ENCODE data around the gene DCDC2C. TPM values are rescaled to one million over a fixed set of nuclear protein-coding genes. Genes with fewer than 3 reads are reported as not detected.

Gene DCDC2C
- polyA plus RNA-seq, 1 donor = 0.33 TPM

- Histone ChIP-seq H3K36me3 (ENCODE audit: control insufficient read depth, insufficient read depth, low read length) (no peaks in the 10 kb centered on the region), H3K4me3 (ENCODE audit: low read length) (no peak overlapping the region), H3K9me3 (ENCODE audit: control insufficient read depth, low read depth, low read length) (no peaks in the 10 kb centered on the region), H3K4me1 (ENCODE audit: control insufficient read depth, insufficient read depth, low read length) (no peaks in the 10 kb centered on the region), H3K27ac (ENCODE audit: low read length) (no peak overlapping the region), H3K27me3 (ENCODE audit: control insufficient read depth, insufficient read depth, low read length) (no peaks in the 10 kb centered on the region)
- DNase-seq = no peak
- 80% methylated on average over 3 of the region's 4 CpGs for WGBS (ENCODE audit: insufficient coverage, low lambda C conversion rate)
Observed at GRCh38 chr2:3876221-3876620, 172.8 kb downstream of the DCDC2C start.

DNA sequence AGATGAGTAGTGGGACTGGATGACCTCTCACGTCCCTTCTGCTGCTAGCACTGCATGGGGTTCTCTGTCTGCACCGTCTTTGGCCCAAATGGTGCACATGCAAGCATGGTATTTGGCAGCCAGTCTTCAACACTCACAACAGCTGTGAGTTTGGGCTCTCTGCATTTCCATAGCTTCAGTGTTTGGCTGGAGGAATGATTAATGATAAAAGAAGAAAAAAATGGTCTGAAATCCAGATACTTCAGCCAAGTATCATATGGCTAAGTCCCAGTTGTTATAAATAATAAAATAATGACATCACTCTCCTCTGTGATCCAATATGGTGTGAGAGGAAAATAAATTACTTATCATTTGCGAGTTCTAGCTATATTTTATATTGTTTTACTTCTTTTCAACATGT lies 173.3 kb downstream of the DCDC2C start:
- Histone ChIP-seq H3K27me3 (ENCODE audit: control insufficient read depth, insufficient read depth, low read length) (no peaks in the 10 kb centered on the region), H3K4me1 (ENCODE audit: control insufficient read depth, insufficient read depth, low read length) (no peaks in the 10 kb centered on the region), H3K4me3 (ENCODE audit: low read length) (no peak overlapping the region), H3K27ac (ENCODE audit: low read length) (no peak overlapping the region), H3K36me3 (ENCODE audit: control insufficient read depth, insufficient read depth, low read length) (no peaks in the 10 kb centered on the region), H3K9me3 (ENCODE audit: control insufficient read depth, low read depth, low read length) (no peaks in the 10 kb centered on the region)
- 67% methylated on average over 1 of the region's 3 CpGs for WGBS (ENCODE audit: insufficient coverage, low lambda C conversion rate)
- DNase-seq = peak in 1 of 2 donors; percentile 7

GRCh38 chr2:3885629-3886628 lies 182.6 kb downstream of the DCDC2C start:
- no peaks in the 10 kb centered on the region for H3K4me1 ChIP-seq (ENCODE audit: control insufficient read depth, insufficient read depth, low read length)
- H3K27ac ChIP-seq (ENCODE audit: low read length) = no peak overlapping the region
- no peaks in the 10 kb centered on the region for H3K36me3 ChIP-seq (ENCODE audit: control insufficient read depth, insufficient read depth, low read length)
- H3K4me3 ChIP-seq (ENCODE audit: low read length) = no peak overlapping the region
- no peaks in the 10 kb centered on the region for H3K9me3 ChIP-seq (ENCODE audit: control insufficient read depth, low read depth, low read length)
- H3K27me3 ChIP-seq (ENCODE audit: control insufficient read depth, insufficient read depth, low read length) = no peaks in the 10 kb centered on the region
- 88% methylated on average over 6 of the region's 24 CpGs for WGBS (ENCODE audit: insufficient coverage, low lambda C conversion rate)
- DNase-seq = no peak

DNA sequence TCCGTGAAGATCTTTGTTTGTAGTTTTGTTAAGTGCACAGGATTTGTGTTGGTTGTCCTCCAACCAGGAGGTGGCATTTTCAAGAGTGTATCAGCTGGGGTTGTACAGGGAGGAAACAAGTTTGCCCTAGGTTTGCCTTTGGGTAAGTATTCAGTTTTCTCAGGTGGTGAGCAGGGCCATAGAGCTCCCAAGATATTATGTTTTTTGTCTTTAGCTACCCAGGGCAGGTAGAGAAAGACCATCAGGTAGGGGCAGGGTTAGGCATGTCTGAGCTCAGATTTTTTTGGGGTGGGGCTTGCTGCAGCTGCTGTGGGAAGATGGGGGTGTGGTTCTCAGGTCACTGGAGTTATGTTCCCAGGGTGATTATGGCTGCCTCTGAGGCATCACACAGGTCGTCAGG lies 191.6 kb downstream of the DCDC2C start:
- H3K4me1 ChIP-seq (ENCODE audit: control insufficient read depth, insufficient read depth, low read length) = no peaks in the 10 kb centered on the region
- DNase-seq = no peak
- H3K27ac ChIP-seq (ENCODE audit: low read length) = no peak overlapping the region
- WGBS (ENCODE audit: insufficient coverage, low lambda C conversion rate) = no CpG with 5 or more reads among the region's 2 CpGs
- H3K27me3 ChIP-seq (ENCODE audit: control insufficient read depth, insufficient read depth, low read length) = no peaks in the 10 kb centered on the region
- H3K9me3 ChIP-seq (ENCODE audit: control insufficient read depth, low read depth, low read length) = no peaks in the 10 kb centered on the region
- H3K36me3 ChIP-seq (ENCODE audit: control insufficient read depth, insufficient read depth, low read length) = no peaks in the 10 kb centered on the region
- no peak overlapping the region for H3K4me3 ChIP-seq (ENCODE audit: low read length)

Other genes starting within 250 kb of the DCDC2C start
- 57.2 TPM for gene ADI1, start 184.0 kb upstream of the DCDC2C start, polyA plus RNA-seq
- gene RNASEH1, start 145.2 kb upstream of the DCDC2C start, polyA plus RNA-seq = 15.2 TPM
- gene RPS7, start 128.3 kb upstream of the DCDC2C start, polyA plus RNA-seq = 2,060 TPM
- gene COLEC11, start 108.5 kb upstream of the DCDC2C start, polyA plus RNA-seq = 1.5 TPM
- gene ALLC, start 45.4 kb upstream of the DCDC2C start, polyA plus RNA-seq = not detected

Data from large intestine (tissue), 3 donors.